HEK293 (cell line): ENCODE results near the gene ADIPOR1.

Experiments used
- KLF16 ChIP-seq: fragments of 450-650 bp; formaldehyde crosslinking; IDR thresholded peaks from 2 replicates; pipeline ENCODE4 v1.5.1; 2017; ENCODE audit warnings: missing biosample characterization, missing genetic modification characterization
- KLF8 ChIP-seq: fragments of 450-650 bp; formaldehyde crosslinking; IDR thresholded peaks from 2 replicates; pipeline ENCODE4 v1.5.1; 2016; ENCODE audit warnings: missing biosample characterization, missing genetic modification characterization
- MEIS1 ChIP-seq: sonication (generic); formaldehyde crosslinking; IDR thresholded peaks from 2 replicates; pipeline ENCODE4 v1.8.1; 2022; ENCODE audit warnings: missing genetic modification reagents, mild to moderate bottlenecking, borderline replicate concordance
- OSR2 ChIP-seq: fragments of 450-650 bp; formaldehyde crosslinking; IDR thresholded peaks from 2 replicates; pipeline ENCODE4 v1.5.1; 2016; ENCODE audit warnings: missing biosample characterization, missing genetic modification characterization
- PRDM1 ChIP-seq: fragments of 450-650 bp; formaldehyde crosslinking; IDR thresholded peaks from 2 replicates; pipeline ENCODE4; 2016; ENCODE audit warnings: missing biosample characterization, missing genetic modification characterization
- SP7 ChIP-seq: fragments of 450-650 bp; formaldehyde crosslinking; IDR thresholded peaks from 2 replicates; pipeline ENCODE4 v1.5.1; 2016; ENCODE audit warnings: missing biosample characterization, missing genetic modification characterization
- ZBTB17 ChIP-seq: fragments of 450-650 bp; formaldehyde crosslinking; IDR thresholded peaks from 2 replicates; pipeline ENCODE4 v1.5.1; 2016; ENCODE audit warnings: missing biosample characterization, missing genetic modification characterization
- ZNF202 ChIP-seq: fragments of 450-650 bp; formaldehyde crosslinking; IDR thresholded peaks from 2 replicates; pipeline ENCODE4 v1.5.1; 2016; ENCODE audit warnings: missing biosample characterization, missing genetic modification characterization, borderline replicate concordance
- ZNF239 ChIP-seq: fragments of 450-650 bp; formaldehyde crosslinking; IDR thresholded peaks from 2 replicates; pipeline ENCODE4 v1.5.1; 2016; ENCODE audit warnings: missing biosample characterization, missing genetic modification characterization
- ZNF24 ChIP-seq: fragments of 450-650 bp; formaldehyde crosslinking; IDR thresholded peaks from 2 replicates; pipeline ENCODE4 v1.5.1; 2016; ENCODE audit warnings: missing biosample characterization, missing genetic modification characterization
- ZNF248 ChIP-seq: fragments of 450-650 bp; formaldehyde crosslinking; IDR thresholded peaks from 2 replicates; pipeline ENCODE4 v1.5.1; 2017; ENCODE audit warnings: missing biosample characterization, missing genetic modification characterization
- ZNF266 ChIP-seq: fragments of 450-650 bp; formaldehyde crosslinking; IDR thresholded peaks from 2 replicates; pipeline ENCODE4 v1.5.1; 2016; ENCODE audit warnings: missing biosample characterization, missing genetic modification characterization, low read depth
- ZNF391 ChIP-seq: fragments of 450-650 bp; formaldehyde crosslinking; IDR thresholded peaks from 2 replicates; pipeline ENCODE4 v1.5.1; 2016; ENCODE audit warnings: low read depth, missing biosample characterization, missing genetic modification characterization, borderline replicate concordance
- ZNF433 ChIP-seq: fragments of 450-650 bp; formaldehyde crosslinking; IDR thresholded peaks from 2 replicates; pipeline ENCODE4 v1.5.1; 2016; ENCODE audit warnings: missing biosample characterization, missing genetic modification characterization, low read depth
- ZNF501 ChIP-seq: fragments of 450-650 bp; formaldehyde crosslinking; IDR thresholded peaks from 2 replicates; pipeline ENCODE4 v1.5.1; 2016; ENCODE audit warnings: missing biosample characterization, missing genetic modification characterization
- ZNF514 ChIP-seq: fragments of 450-650 bp; formaldehyde crosslinking; IDR thresholded peaks from 2 replicates; pipeline ENCODE4 v1.5.1; 2016; ENCODE audit warnings: missing biosample characterization, missing genetic modification characterization
- ZNF521 ChIP-seq: fragments of 450-650 bp; formaldehyde crosslinking; IDR thresholded peaks from 2 replicates; pipeline ENCODE4 v1.5.1; 2017; ENCODE audit warnings: missing biosample characterization, mild to moderate bottlenecking, missing genetic modification characterization
- ZNF571 ChIP-seq: fragments of 450-650 bp; formaldehyde crosslinking; IDR thresholded peaks from 2 replicates; pipeline ENCODE4 v1.5.0; 2017; ENCODE audit warnings: missing biosample characterization, missing genetic modification characterization
- ZNF585B ChIP-seq: fragments of 450-650 bp; formaldehyde crosslinking; IDR thresholded peaks from 2 replicates; pipeline ENCODE4 v1.5.1; 2016; ENCODE audit warnings: missing biosample characterization, missing genetic modification characterization
- ZNF596 ChIP-seq: fragments of 450-650 bp; IDR thresholded peaks from 2 replicates; pipeline ENCODE4 v1.5.0; 2018; ENCODE audit warnings: missing biosample characterization, mild to moderate bottlenecking, missing genetic modification characterization, moderate library complexity
- ZNF660 ChIP-seq: fragments of 450-650 bp; IDR thresholded peaks from 2 replicates; pipeline ENCODE4 v1.5.1; 2018; ENCODE audit warnings: missing biosample characterization, mild to moderate bottlenecking, missing genetic modification characterization
- ZNF677 ChIP-seq: fragments of 450-650 bp; IDR thresholded peaks from 2 replicates; pipeline ENCODE4 v1.5.0; 2018; ENCODE audit warnings: missing biosample characterization, mild to moderate bottlenecking, missing genetic modification characterization, moderate library complexity
- ZNF701 ChIP-seq: fragments of 450-650 bp; formaldehyde crosslinking; IDR thresholded peaks from 2 replicates; pipeline ENCODE4 v1.5.1; 2016; ENCODE audit warnings: missing biosample characterization, missing genetic modification characterization
- ZNF792 ChIP-seq: fragments of 450-650 bp; formaldehyde crosslinking; IDR thresholded peaks from 2 replicates; pipeline ENCODE4 v1.5.1; 2016; ENCODE audit warnings: missing biosample characterization, missing genetic modification characterization
- ZSCAN16 ChIP-seq: fragments of 450-650 bp; formaldehyde crosslinking; IDR thresholded peaks from 2 replicates; pipeline ENCODE4 v1.5.1; 2016; ENCODE audit warnings: missing biosample characterization, missing genetic modification characterization
- ZXDB ChIP-seq: fragments of 450-650 bp; formaldehyde crosslinking; IDR thresholded peaks from 2 replicates; pipeline ENCODE4 v1.5.1; 2016; ENCODE audit warnings: missing biosample characterization, missing genetic modification characterization
- TF ChIP-seq, protein P1 (sequence below): fragments of 450-650 bp; formaldehyde crosslinking; IDR thresholded peaks from 2 replicates; pipeline ENCODE4 v1.5.1; 2016; ENCODE audit warnings: missing biosample characterization, missing genetic modification characterization
- TF ChIP-seq, protein P2 (sequence below): fragments of 450-650 bp; formaldehyde crosslinking; IDR thresholded peaks from 2 replicates; pipeline ENCODE4 v1.5.1; 2016; ENCODE audit warnings: missing biosample characterization, missing genetic modification characterization, low read depth
- TF ChIP-seq, protein P3 (sequence below): fragments of 450-650 bp; formaldehyde crosslinking; IDR thresholded peaks from 2 replicates; pipeline ENCODE4 v1.5.1; 2016; ENCODE audit warnings: missing biosample characterization, missing genetic modification characterization
- TF ChIP-seq, protein P4 (sequence below): fragments of 450-650 bp; formaldehyde crosslinking; IDR thresholded peaks from 2 replicates; pipeline ENCODE4; 2016; ENCODE audit warnings: missing biosample characterization, missing genetic modification characterization
- TF ChIP-seq, protein P5 (sequence below): fragments of 450-650 bp; formaldehyde crosslinking; IDR thresholded peaks from 2 replicates; pipeline ENCODE4 v1.5.1; 2016; ENCODE audit warnings: missing biosample characterization, missing genetic modification characterization, low read depth
- TF ChIP-seq, protein P6 (sequence below): fragments of 450-650 bp; formaldehyde crosslinking; IDR thresholded peaks from 2 replicates; pipeline ENCODE4 v1.5.1; 2016; ENCODE audit warnings: missing biosample characterization, missing genetic modification characterization

Gene ADIPOR1

DNA sequence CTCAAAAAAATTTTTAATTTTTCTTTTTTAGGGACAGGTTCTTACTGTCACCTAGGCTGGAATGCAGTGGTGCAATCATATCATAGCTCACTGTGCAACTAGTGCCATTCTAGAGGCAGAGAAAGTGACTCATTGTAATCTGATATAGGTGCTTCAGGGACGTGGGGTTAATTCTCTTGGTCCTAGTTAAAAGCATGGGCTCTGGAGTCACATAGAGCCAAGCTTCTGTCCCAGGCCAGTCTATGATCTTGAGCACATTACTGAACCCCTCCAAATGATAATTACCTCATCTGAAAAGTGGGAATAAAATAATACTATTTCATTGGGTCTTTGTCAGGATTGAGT is 1.1 kb upstream of the ADIPOR1 start (continued):
- TF ChIP-seq, protein P1, sequence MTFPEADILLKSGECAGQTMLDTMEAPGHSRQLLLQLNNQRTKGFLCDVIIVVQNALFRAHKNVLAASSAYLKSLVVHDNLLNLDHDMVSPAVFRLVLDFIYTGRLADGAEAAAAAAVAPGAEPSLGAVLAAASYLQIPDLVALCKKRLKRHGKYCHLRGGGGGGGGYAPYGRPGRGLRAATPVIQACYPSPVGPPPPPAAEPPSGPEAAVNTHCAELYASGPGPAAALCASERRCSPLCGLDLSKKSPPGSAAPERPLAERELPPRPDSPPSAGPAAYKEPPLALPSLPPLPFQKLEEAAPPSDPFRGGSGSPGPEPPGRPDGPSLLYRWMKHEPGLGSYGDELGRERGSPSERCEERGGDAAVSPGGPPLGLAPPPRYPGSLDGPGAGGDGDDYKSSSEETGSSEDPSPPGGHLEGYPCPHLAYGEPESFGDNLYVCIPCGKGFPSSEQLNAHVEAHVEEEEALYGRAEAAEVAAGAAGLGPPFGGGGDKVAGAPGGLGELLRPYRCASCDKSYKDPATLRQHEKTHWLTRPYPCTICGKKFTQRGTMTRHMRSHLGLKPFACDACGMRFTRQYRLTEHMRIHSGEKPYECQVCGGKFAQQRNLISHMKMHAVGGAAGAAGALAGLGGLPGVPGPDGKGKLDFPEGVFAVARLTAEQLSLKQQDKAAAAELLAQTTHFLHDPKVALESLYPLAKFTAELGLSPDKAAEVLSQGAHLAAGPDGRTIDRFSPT (tag by site-specific recombination), result peak; percentile 59; the same call in 1 of the 2 replicates
- TF ChIP-seq ZNF596 (tag by site-specific recombination), result no peak
- TF ChIP-seq, protein P2, sequence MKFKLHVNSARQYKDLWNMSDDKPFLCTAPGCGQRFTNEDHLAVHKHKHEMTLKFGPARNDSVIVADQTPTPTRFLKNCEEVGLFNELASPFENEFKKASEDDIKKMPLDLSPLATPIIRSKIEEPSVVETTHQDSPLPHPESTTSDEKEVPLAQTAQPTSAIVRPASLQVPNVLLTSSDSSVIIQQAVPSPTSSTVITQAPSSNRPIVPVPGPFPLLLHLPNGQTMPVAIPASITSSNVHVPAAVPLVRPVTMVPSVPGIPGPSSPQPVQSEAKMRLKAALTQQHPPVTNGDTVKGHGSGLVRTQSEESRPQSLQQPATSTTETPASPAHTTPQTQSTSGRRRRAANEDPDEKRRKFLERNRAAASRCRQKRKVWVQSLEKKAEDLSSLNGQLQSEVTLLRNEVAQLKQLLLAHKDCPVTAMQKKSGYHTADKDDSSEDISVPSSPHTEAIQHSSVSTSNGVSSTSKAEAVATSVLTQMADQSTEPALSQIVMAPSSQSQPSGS (tag by site-specific recombination), result peak; percentile 66; the same call in 1 of the 2 replicates
- TF ChIP-seq ZNF239, result no peak
- TF ChIP-seq, protein P3, sequence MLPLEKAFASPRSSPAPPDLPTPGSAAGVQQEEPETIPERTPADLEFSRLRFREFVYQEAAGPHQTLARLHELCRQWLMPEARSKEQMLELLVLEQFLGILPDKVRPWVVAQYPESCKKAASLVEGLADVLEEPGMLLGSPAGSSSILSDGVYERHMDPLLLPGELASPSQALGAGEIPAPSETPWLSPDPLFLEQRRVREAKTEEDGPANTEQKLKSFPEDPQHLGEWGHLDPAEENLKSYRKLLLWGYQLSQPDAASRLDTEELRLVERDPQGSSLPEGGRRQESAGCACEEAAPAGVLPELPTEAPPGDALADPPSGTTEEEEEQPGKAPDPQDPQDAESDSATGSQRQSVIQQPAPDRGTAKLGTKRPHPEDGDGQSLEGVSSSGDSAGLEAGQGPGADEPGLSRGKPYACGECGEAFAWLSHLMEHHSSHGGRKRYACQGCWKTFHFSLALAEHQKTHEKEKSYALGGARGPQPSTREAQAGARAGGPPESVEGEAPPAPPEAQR, result no peak
- peak; percentile 72; the same call in 1 of the 2 replicates for TF ChIP-seq ZNF660
- TF ChIP-seq ZNF521 (tag by site-specific recombination), result no peak
- no peak for TF ChIP-seq ZNF677 (tag by site-specific recombination)
- TF ChIP-seq ZNF266 (tag by site-specific recombination), result no peak
- TF ChIP-seq, protein P4, sequence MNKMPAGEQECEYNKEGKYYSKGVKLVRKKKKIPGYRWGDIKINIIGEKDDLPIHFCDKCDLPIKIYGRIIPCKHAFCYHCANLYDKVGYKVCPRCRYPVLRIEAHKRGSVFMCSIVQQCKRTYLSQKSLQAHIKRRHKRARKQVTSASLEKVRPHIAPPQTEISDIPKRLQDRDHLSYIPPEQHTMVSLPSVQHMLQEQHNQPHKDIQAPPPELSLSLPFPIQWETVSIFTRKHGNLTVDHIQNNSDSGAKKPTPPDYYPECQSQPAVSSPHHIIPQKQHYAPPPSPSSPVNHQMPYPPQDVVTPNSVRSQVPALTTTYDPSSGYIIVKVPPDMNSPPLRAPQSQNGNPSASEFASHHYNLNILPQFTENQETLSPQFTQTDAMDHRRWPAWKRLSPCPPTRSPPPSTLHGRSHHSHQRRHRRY (tag by site-specific recombination), result no peak
- no peak for TF ChIP-seq ZNF585B
- no peak for TF ChIP-seq ZNF701
- TF ChIP-seq ZBTB17 (tag by site-specific recombination), result peak; percentile 27; the same call in 1 of the 2 replicates
- TF ChIP-seq ZNF391, result no peak; the same call in 1 of the 2 replicates
- TF ChIP-seq ZNF501 (tag by site-specific recombination), result 0 out of 2 replicates have a peak, but pooled peaks have one; percentile 16
- TF ChIP-seq, protein P5, sequence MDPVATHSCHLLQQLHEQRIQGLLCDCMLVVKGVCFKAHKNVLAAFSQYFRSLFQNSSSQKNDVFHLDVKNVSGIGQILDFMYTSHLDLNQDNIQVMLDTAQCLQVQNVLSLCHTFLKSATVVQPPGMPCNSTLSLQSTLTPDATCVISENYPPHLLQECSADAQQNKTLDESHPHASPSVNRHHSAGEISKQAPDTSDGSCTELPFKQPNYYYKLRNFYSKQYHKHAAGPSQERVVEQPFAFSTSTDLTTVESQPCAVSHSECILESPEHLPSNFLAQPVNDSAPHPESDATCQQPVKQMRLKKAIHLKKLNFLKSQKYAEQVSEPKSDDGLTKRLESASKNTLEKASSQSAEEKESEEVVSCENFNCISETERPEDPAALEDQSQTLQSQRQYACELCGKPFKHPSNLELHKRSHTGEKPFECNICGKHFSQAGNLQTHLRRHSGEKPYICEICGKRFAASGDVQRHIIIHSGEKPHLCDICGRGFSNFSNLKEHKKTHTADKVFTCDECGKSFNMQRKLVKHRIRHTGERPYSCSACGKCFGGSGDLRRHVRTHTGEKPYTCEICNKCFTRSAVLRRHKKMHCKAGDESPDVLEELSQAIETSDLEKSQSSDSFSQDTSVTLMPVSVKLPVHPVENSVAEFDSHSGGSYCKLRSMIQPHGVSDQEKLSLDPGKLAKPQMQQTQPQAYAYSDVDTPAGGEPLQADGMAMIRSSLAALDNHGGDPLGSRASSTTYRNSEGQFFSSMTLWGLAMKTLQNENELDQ (tag by site-specific recombination), result no peak
- TF ChIP-seq SP7, result peak; percentile 77
- no peak for TF ChIP-seq ZNF792 (tag by site-specific recombination)
- TF ChIP-seq, protein P6, sequence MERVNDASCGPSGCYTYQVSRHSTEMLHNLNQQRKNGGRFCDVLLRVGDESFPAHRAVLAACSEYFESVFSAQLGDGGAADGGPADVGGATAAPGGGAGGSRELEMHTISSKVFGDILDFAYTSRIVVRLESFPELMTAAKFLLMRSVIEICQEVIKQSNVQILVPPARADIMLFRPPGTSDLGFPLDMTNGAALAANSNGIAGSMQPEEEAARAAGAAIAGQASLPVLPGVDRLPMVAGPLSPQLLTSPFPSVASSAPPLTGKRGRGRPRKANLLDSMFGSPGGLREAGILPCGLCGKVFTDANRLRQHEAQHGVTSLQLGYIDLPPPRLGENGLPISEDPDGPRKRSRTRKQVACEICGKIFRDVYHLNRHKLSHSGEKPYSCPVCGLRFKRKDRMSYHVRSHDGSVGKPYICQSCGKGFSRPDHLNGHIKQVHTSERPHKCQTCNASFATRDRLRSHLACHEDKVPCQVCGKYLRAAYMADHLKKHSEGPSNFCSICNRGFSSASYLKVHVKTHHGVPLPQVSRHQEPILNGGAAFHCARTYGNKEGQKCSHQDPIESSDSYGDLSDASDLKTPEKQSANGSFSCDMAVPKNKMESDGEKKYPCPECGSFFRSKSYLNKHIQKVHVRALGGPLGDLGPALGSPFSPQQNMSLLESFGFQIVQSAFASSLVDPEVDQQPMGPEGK, result peak; percentile 71
- TF ChIP-seq KLF8 (tag by site-specific recombination), result peak; percentile 70; the same call in 1 of the 2 replicates
- peak; percentile 39; the same call in 1 of the 2 replicates for TF ChIP-seq OSR2 (tag by site-specific recombination)
- peak; percentile 52; the same call in 1 of the 2 replicates for TF ChIP-seq ZNF24 (tag by site-specific recombination)
- no peak for TF ChIP-seq ZNF433 (tag by site-specific recombination)
- TF ChIP-seq ZNF514 (tag by site-specific recombination), result no peak
- no peak for TF ChIP-seq ZNF202 (tag by site-specific recombination)
- peak; percentile 57 for TF ChIP-seq ZXDB
- TF ChIP-seq ZNF248 (tag by site-specific recombination), result no peak
- TF ChIP-seq ZSCAN16, result 0 out of 2 replicates have a peak, but pooled peaks have one; percentile 29
- no peak for TF ChIP-seq KLF16 (tag by site-specific recombination)
- TF ChIP-seq ZNF571 (tag by site-specific recombination), result no peak
- TF ChIP-seq PRDM1 (tag by site-specific recombination), result peak; percentile 88
- TF ChIP-seq MEIS1 (CRISPR knock-in tag), result no peak
